GM19025 (cell line): Measurements from ENCODE around the gene PPP2R5D.

Experiments
- ATAC-seq: cut with Tn5 transposase; IDR thresholded peaks from one replicate; pipeline ENCODE4 v1.9.1; 2021; ENCODE audit warnings: mild to moderate bottlenecking, low read depth, moderate library complexity; ENCODE audit not compliant: unreplicated experiment

PPP2R5D gene

DNA sequence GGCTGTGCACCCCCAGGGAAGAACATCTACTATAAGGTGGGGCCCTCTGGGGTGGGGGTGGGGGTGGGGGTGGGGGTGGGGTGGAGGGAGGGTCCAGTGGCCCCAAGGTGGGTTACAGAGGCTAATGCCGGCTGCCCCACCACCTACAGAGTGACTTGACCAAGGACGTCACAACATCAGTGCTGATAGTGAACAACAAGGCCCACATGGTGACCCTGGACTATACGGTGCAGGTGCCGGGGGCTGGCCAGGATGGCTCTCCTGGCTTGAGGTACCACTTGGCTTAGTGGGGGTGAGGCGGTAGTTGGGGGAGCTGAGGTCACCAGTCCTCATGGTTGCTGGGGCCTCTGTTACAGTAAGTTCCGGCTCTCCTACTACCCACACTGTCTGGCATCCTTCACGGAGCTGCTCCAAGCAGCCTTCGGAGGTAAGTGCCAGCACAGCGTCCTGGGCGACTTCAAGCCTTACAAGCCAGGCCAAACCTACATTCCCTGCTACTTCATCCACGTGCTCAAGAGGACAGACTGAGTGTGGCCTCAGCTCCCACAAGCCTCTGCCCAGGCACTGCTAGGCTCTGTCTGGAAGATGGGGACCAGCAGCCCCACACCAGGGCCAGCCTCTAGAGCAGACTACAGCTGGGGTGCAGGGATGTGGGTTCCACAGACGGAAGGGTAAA is 21.1 kb upstream of the PPP2R5D start:
- no peak for ATAC-seq

DNA sequence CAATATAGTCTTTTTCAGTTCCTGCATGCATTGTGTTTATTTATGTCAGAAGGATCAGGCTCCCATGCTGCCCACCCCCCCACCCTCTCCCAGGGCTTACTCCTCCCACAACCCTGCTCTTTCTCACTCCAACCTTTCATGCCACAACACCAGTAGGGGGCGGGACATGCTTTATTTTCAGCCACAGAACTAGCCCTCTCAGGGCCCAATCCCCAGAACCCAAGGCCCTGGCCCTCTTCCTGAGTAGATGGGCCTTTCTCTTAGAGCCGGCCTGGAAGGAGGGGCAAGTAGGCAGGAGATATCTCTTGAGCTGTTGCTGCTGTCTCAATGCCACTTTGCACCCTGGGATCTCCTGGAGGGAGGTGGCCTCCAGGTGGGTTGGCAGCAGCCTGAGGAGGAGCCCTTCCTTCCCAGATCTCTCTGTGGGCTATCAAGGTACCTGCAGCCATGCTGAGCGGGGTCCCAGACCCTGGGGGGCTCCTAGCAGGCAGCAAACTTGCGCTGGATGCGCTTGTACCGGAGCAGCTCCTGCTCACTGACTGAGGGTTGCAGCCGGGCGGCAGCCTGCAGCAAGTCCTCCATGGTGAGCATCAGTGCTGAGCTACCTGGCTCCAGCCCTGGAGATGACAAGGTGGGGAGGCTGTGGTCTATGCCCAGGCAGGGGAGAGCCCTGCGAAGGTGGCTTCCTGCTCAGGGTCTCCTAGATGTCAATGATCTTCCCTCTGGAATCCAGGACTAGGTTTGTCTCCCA is 20.3 kb upstream of the PPP2R5D start:
- ATAC-seq, result no peak

DNA sequence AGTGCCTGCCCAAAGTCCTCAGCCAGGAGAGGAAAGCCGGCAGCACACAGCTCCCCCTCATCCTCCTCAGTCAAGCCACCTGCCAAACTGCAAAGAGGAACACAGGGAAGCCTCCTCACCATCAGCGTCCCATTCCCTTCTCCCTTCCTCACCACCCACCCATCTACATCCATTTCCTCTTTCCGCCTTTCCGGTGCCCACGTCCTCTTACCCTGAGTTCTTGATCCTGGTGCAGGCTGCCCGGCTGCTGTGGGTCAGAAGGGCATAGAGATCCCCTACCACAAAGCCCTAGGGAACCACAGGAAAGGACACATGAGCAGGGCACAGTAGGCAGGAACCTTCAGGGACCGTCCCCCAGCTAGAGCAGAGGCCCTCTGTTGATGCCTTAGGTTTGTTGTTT is 17.8 kb upstream of the PPP2R5D start:
- no peak for ATAC-seq

DNA sequence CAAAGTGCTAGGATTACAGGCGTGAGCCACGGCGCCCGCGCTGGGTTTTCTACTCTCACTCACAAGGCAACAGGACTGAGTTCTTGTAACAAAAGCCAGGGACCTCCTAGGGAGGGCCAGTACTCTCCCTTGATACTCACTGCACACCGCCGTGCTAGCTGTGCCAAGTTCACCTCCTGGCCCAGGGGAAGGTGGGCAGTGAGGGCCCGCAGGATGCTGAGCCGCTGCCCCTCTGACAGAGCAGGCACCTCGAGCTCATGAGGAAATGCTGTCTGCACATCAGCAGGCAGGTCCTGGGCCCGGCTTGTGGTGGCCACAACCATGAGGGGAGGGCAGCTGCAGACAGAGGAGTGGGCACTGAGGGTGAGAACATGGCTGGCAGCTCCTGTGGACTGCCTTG is 17.1 kb upstream of the PPP2R5D start:
- no peak for ATAC-seq

DNA sequence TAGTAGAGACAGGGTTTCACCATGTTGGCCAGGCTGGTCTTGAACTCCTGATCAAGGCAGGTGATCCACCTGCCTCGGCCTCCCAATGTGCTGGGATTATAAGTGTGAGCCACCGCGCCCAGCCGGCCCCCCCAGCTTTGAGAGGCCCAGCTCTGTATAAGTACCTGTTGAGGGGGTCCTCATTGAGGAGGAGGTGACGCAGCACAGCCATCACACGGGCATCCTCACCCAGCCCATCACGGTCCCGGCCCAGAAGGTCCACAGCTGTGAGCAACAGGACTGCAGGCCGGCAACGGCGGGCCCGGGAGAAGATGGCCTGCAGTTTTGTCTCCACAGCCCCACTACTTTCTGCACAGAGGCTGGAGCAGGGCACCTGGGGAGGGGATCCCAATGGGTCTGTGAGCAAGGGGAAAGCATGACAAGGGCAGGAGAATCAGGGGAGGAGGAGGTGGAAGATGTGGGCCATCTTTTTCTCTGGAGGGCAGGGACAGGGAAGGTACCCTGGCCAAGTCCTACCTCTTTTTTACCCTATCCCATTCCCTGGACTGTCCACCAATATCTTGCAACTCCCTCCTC is 16.2 kb upstream of the PPP2R5D start:
- ATAC-seq, result no peak

DNA sequence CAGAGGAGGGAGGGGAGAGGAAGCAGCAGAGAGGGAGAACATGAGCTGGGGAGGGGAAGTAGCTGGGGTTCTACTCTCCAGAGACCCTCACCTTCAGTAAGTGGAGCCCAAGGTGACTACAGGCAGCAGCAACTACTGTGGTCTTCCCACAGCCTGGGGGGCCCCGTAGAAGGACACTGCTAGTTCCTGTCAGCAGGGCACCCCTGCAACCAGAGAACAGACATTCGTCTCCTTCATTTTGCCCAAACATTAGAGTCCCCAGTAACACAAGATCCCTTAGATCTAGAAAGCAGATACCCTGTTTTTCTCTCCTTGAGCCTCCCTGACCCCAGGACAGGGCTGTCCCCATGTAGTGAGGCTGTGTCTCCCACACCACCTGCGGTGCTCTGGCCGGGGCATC is 15.6 kb upstream of the PPP2R5D start:
- ATAC-seq, result no peak

DNA sequence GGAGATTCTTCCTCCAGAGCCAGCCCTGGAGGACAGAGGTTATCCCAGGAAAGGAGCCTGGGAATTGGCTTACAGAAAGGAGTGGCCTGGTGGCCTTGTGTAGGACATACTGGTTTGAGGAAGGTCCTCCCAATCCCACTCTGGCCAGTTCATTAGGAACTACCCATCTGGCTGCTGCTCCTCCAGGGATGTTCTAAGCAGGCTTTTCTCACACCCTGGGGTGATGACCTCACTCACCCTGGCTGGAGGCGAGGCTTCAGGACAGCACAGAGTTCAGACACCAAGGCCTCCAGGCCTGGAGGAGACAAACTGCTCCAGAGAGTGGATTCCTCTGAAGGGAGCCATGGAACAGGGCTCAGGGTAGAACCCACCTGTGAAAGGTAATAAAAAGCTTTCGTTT is 14.9 kb upstream of the PPP2R5D start:
- ATAC-seq, result no peak

DNA sequence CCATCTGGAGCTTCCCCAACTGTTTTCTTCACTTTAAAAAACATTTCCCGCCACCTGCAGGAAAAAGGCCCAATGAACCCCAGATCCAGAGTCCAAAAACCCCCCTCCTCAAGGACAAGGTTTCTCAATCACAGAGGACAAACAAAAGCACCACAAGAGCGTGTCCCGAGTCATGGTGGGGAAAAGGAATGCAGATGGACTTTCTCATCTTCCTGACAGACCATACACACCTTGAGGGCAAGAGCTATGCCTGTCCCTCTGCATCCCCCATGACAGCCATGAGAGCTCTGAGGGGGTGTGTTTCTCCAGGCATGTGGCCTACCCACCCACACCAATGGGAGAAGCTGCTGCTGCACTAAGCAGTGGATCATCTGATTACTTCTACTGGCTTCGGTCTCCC is 14.4 kb upstream of the PPP2R5D start:
- ATAC-seq, result no peak

DNA sequence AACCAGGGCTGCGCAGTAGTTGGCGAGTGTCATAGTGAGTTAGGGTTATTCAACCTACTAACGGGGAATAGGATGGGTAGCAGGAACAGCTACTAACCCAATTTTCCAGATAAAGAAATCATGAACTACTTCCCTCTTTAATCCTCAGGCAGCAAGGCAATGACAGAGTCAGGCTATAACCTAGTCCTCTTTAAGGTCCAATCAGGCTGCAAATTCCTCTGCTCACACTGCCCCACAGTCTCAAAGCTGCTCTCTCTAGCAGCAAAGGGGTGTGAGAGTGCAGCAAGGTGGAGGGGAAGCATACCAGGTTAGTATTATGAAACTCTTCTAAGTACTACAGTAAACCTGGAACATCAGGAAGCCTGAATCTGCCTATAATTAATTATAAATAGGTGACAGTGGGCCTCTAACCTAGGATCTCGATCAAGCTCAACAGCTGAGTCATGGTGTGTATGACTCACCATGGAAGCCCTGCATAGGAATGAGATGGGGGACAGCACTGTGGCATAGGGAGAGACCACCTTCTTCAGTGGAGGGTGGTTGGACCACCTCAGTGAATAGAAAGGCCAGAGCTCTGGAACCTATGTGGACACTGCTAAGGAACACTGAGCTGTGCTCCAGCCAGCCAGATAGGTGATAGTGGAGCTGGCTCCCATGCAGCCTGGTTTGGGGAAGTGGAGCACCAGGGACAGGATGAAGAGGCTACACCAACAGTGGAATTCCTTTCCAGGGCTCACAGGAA is 13.3 kb upstream of the PPP2R5D start:
- ATAC-seq, result no peak

DNA sequence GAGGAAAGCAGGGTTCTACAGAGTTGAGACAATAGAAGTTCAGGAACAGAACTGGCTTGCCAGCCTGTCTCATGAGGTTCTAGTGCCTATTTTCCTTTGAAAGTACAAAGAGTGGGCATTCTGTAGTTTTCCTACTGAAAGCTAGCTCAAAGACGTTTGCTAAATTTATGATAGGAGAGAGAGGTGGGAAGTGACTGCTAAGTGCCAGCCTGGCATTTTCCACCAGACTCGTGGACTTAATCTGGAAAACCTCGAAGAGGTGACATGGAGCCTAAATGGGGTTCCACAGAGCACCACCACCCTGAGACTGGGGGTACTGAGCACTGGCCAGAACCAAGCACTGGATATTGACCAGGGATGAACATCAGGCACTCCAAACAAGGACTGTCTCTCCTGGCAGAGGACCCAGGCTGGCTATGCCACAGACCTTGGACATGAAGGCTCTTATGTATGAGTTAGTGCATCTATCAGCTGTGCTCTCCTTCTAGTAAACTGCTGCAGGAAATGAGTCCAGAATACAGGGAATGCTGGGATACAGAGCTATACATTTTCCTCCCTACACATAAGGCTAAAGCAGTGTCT is 12.5 kb upstream of the PPP2R5D start:
- ATAC-seq, result no peak

DNA sequence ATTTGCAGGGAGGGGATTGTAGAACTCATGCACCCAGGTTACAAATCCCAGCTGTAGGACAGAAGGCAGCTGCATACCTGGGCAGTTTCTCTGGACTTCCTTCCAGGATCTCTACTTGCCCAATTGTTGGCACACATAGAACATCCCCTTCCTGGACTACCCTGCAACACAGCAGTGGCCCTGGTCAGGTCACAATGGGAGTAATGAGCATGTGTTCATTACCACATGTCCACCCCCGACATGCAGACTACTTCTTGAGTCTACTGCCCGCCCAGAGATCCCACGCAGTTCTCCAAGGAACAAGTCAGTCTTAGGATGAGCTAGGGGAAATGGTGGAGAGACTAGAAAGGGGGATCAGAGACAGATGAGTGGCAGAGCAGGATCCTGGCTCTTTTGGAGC is 10.4 kb upstream of the PPP2R5D start:
- ATAC-seq, result no peak

DNA sequence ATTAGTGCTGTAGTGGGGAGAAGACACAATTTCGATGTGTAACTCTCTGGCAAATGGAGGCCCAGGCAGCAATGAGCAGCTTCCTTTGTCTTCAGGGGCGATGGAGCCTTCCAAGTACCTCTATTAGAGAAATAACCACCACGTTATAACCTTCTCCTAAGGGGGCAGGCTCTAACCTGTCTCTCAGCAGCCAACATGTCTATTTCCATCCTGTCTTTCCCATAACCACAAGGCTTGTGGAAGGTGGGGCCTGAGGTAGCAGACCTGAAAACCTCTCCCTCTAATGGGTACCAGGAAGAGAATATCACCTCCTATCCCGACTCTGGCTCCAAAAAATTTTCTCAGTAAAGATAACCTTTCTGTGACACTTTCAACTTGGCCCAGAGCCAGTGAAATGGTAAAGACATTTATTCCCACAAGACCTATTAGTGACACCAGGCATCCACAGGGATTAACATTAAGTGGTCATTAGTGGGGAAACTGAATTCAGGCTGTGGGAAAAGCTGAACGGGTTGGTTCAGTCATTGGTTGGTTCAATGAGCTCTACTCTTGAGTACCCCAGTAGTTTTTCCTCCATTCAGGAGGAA is 9.4 kb upstream of the PPP2R5D start:
- no peak for ATAC-seq

DNA sequence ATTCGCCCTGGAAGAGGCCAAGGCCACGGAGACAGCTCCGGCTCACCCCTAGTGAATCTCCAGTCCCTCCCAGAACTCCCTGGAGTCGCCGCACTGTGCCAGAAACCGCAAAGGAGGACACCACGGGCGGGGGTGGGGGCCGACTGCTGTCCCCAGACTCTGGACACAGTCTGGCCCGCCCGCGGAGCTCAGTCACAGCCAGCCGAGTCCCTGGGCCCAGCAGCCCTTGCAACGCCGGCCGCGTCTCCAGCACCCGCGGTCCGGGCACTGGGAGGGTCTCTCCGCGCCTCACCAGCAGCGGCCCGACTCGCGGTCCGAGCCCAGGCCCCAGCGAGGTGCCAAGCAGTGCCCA is 5.9 kb upstream of the PPP2R5D start:
- ATAC-seq, result peak; percentile 29

DNA sequence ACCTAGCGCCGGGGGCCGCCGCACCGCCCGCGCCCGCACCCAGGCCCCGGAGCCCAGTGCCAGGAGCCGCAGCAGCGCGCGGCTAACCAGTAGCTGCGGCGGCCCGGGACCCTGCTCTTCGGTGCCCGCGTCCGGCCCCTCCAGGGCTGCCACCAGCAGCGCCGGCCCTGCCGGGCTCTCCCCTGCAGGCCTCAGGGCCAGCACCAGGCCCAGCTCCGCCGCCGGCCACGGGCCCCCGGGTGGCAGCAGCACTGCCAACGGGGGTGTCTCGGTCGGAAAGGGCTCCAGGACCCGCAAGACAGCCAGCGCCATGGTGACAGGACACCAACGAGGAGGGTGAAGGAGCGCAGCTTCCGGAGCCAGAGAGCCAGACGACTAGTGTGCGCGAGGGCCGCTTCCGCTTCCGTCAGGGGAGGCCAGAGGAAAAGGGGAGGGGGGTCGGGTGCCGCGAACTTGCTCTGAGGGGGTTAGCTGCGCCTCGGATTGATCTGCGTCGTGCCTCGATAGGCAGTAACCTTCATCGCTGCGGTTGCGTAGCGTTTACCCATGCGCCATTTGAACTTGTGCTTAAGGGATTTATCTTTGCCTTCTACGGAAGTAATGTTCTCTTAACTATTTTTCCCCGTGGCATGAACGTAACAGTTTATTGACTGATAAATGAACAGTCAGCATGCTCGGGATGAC is 5.4 kb upstream of the PPP2R5D start, which contains the start of gene PEX6:
PEX6 (minus strand) TSS at position 343 of the 684 bp plus-strand sequence; CDS start at position 312, 31 bp downstream.
- ATAC-seq, result peak; percentile 88

DNA sequence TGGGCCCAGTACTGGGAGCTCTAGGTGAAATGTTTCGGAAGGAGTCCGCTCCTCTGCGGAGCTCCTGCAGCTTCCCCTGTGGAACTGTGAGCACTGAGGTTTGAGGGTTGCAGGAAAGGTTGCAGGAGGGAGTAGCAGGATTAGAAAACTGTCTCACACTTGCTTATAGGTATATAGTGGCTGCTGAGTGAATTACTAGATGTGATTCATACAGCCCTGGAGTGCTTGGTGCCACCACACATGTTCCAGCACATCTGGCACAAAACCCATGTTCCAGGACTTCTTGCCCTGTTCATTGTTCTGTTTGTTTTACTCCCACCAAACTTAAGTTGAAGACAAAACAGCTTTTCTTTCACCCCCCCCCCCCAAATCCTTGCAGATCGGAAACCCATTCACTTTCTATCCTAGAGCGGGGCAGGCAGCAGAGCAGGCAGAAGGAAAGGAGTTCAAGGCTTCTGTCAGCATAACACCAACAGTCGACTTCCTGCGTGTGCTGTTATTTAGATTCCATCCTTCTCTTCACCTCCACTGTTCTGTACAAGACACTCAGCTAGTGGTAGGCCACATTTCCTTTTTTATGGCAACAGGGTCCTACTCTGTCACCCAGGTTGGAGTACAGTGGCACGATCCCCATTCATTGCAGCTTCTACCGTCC is 4.7 kb upstream of the PPP2R5D start:
- ATAC-seq, result no peak

DNA sequence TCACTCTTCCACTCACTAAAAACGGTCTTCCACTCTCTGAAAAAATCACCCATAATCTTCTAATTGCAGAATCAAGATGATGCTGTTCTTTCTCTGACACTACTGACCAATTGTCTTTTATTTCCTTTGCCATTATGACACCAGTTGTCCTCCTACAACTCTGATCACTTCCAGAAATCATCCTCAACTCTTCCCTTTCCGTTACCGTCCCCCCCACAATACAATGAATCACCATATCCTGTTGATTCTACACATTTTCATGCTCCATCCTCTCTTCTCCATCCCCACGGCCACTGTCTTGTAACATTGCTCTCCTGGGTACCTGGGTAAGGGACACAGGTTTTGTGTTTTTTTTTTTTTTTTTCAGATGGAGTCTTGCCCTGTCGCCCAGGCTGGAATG is 2.5 kb upstream of the PPP2R5D start:
- ATAC-seq, result no peak

DNA sequence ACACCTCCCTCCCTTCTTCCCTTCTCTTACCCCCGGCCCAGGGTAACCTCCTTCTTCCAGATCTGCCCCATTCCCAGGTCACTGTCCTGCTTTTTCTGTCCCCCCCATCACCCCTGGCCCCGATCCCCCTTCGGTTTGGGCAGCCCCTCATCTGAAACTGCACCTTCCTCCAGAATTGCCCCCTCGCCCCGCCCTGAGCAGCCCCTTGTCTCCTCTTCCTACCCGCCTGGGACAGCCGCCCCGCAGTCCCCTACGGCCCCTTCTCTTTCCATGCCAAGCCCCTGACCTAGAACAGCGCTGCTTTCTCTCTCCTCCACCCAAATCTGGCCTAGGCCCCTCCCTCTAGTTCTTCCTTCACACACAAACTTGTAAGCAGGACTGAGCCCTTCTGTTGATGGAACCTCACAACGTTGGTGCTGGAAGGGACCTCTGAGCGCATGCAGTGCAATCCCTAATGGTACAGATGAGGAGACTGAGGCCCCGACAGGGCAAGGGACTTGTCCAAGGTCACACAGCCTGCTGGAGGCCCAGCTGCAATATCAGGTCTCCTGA is 630 bp downstream of the PPP2R5D start:
- ATAC-seq, result no peak

DNA sequence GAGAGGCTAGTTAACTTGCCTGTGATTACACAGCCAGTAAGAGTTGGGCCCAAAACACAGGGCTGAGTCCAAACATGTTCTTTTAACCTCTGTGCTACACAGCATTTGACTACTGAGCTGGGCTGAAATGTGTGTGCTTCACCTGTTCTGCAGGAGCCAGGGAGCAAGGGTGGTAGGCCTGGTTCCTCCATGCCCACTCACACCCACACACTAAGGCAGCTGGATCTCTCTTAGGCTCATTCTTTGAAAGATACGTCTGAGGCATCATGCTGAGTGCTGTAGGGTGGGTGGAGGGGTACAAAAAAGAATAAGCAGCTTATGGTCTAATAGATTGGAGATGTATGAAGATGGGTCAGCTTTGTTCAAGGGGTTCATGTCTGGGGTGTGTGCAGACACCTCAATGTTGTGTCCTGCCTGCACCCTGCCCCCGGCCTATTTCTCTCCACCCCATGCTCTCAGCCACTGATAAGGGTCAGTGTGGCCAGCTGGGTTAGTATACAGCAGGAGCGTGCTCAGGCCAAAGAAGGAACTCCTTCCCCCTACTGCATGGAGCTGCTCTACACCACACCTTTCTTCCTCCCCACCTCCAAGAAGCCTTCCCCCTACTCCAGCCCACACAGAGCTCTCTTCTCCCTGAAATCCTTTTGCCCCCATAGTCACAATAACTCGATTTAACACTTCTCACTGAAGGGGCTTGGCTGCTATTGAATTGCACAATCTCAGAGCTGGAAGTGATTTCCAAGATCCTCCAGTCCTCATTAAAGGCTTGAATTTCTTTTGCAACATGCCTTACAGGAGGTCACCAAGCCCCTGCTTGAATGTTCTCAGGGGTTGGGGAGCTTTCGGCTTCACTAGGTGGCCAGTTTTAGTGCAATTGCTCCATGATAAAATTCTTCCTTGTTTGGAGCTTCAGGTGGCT is 3.4 kb downstream of the PPP2R5D start:
- no peak for ATAC-seq
